ENCODE measurements around the gene DR1.

Gene DR1

GRCh38 chr1:93345633-93346420 lies at the start of gene DR1:
Gene DR1, plus strand, starts transcription at chr1:93345907. Its CDS starts 739 bp downstream, at chr1:93346646.
- peak; percentile 98 for DNase-seq (ENCODE audit: low read depth, low spot score)

GRCh38 chr1:93296555-93297154 lies 49.1 kb upstream of the DR1 start:
- no peak for DNase-seq (ENCODE audit: low read depth, low spot score)

GRCh38 chr1:93301131-93301530 lies 44.6 kb upstream of the DR1 start:
- no peak for DNase-seq (ENCODE audit: low read depth, low spot score)

DNA sequence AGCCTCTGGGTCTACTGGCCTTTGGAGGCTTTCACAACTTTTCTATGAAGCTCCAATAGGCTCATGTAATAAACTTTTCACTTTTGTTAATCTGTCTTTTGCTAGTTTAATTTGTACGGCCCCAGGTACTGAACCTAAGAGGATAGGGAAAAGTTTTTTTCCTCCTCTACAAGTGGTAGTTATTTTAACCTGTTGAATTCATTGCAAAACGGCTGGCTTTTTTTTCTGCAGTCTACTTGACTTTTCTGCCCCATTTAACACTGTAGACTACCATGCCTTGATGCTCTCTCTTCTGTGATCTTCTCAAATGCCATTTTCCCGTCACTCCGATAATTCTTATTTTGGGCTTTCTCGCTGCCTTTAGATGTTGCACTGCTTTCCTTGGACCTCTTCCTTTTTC lies 43.6 kb upstream of the DR1 start:
- DNase-seq (ENCODE audit: low read depth, low spot score) = no peak

DNA sequence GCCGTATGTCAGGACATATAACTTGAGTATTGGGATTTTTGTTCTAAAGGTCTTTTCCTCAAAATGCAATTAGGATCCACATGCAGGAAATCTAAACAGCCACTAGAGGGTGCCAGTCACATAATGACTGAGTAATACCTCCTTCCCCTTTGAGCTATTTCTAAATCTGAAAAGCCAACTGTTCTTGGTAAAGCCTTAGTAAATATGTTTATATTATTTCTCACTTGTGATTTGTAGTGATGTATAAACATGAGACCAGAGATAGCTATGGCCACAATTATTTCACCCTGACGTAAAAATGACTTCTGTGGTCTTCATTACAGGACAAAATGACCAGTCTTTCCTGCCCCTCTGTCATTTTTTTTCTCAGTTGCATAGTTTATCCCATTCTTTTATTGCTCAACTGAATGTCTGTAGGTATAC lies 41.0 kb upstream of the DR1 start:
- DNase-seq (ENCODE audit: low read depth, low spot score) = peak; percentile 77

DNA sequence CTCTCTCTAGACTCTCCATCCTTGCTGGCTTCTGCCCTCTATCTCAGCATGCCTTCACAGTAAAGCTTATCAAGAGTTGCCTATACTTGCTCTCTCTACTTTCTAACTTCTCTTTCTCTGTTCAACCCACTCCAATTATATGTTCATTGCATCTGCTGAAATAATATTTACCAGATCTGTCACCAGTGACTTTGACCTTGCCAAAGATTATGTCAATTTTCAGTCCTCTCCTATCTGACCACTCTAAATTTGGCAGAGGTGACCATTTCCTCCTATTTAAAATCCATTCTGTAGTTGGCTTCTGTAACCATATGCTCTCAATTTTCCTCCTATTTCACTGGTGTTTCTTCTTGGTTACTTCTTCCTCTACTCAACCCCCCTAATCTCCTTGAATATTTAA lies 38.8 kb upstream of the DR1 start:
- DNase-seq (ENCODE audit: low read depth, low spot score) = no peak

DNA sequence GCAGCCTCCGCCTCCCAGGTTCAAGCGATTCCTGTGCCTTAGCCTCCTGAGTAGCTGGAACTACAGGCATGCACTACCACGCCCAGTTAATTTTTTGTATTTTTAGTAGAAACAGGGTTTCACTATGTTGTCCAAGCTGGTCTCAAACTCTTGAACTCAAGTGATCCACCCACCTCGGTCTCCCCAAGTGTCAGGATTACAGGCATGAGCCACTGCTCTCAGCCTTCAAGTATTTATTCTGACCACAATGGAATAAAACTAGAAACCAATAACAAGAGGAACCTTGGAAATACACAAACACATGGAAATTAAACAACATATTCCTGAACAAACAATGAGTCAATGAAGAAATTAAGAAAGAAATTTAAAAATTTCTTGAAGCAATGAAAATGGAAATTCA lies 32.7 kb upstream of the DR1 start:
- peak; percentile 16 for DNase-seq (ENCODE audit: low read depth, low spot score)

DNA sequence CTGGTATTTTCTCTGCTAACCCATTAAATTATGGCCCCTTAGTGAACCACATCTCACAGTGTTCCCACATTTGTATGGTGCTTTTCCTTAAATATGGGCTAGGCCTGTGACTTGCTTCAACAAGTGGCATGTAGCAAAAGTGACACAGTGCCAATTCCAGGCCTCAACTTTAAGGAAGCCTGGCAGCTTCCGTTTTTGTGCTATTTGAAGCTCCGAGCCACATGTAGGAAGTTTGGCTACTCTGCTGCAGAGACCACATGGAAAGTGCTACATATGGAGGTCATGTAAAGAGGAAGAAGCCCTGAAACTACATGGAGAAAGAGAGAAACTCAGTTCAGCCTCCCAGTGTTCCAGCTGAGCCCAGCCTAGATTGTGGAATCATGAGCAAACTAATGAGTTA lies 28.5 kb upstream of the DR1 start:
- DNase-seq (ENCODE audit: low read depth, low spot score) = no peak

- no peak for DNase-seq (ENCODE audit: low read depth, low spot score)
These were observed 27.8 kb upstream of the DR1 start for GRCh38 chr1:93317943-93318342.

DNA sequence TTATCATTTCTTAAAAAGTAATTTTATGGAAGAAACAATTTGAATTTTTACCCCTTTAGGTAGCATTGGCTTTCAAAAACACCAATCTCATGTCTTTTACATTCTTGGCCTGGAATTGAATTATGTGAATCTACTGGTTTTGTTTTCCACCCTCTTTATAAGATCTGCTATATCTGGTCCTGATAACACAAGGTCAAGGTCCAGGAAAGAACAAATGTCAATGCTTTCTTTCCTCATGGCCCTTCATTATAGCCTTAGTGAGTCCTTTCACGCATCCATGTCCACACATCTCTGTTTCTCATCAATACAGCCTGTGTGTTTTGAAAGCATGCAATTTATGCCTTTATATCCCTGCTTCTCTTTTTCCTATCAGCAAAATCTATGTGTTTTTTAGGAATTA lies 24.0 kb upstream of the DR1 start:
- no peak for DNase-seq (ENCODE audit: low read depth, low spot score)

GRCh38 chr1:93322349-93322748 lies 23.4 kb upstream of the DR1 start:
- no peak for DNase-seq (ENCODE audit: low read depth, low spot score)

DNA sequence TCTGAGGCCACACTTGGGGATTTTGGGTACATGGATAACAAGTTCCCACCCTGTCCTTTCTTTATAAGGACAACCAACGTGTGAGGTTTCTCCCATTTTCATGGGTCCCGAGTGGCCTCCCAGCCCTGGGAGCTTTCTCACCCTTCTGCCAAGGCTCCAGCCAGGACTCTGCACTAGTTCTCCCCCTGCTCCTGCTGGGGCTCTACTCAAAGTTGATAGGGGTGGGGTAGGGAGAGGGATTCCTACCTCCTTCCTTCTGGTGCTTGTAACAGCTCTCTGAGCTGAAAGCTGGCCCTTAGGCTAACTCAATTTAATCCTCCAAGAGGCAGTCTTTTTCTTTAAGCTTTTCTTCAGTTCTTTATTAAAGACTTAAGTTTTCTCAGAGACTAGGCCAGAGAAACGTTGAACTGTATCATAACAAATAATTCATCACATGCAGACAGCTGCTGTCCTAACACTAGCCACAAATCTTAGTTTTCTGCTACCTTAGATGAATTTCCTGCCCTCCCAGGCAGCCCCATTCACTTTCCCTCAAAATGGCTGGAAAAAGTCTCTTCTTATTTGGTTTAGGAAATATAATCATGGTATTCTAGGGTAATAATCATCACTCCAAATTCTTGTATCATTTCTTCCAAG lies 22.4 kb upstream of the DR1 start:
- no peak for DNase-seq (ENCODE audit: low read depth, low spot score)

DNA sequence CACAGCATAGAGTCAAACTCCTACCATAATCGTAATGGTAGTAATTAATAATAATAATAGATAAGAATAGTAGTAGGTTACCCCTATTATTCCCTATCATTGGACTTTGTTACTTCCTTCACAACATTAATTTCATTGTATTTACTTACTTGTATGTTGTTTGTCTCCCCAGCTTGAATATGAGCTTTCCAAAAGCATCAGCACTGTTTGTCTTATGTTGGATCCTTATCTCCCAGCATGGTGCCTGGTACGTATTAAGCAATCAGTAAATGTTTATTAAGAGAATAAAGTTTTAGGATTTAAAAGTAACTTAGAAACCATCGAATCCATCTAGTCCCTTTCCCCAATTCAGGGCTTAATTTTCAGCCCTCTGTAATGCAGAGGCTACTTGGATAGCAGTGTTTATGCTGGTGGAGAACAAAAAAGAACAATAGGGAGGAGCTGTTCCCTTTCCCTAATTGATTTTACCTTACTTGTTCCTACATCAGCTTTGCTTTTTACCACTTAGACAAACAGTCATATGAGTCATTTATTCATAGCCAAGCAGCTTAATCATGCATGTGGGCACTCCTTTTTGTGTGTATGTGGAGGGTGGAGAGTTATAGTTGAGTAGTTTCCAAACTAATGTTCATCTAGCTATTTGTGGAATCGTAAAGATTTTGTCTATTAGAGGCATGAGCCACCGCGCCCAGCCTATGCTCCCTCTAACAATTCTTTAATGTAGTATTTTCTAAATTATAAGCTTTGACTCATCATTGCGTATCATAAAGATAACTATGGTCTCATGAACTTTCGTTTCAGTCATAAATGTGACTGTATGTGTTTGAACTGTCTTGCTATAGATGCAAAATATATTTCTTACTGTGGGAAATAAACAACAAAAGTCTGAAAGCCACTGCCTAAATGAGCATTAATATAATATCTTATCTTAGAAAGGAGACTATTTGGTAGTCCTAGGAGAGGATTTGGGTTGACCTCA lies 20.9 kb upstream of the DR1 start:
- DNase-seq (ENCODE audit: low read depth, low spot score) = peak; percentile 74

DNA sequence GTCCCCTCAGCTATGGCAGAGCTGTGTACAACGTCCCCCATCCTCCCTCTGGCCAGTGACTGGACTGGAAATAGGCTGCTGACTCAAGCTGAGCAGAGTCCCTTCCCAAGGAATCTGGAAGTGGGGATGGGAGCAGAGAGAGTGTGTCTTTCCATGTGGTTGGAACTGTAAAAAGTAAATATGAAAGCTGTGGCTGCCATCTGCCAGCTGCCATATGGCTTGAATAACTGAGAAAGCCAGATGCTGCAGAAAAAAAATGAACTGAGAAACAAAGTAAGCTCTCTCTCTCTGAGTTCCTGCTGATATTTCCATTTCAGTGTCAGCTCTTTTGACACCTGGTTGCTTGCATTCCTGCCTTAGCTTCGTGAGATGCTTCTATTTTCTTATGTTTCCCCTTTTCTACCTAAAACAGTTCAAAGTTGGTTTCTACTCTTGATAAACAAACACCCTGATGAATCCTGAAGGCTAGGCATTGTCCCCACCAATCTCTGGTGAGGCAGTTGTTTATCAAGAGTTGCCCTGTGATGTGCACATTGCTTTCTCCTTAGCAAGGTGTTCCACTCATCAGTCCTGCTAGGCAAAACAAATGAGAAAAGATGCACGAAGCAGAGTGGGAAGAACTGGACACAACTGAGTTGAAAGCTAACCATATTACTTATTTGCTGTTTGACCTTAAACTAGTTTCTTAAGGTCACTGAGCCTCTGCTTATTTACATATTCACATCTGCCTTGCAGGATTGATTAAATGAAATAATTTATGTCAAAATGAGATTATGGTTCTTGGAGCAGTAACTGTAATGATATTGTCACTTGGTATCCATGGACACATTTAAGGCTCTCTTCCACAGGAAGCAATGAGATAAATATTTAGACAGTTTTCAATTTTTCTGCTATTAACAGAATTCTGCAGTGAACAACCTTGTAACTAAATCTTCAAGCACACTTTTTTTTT lies 16.6 kb upstream of the DR1 start:
- no peak for DNase-seq (ENCODE audit: low read depth, low spot score)

DNA sequence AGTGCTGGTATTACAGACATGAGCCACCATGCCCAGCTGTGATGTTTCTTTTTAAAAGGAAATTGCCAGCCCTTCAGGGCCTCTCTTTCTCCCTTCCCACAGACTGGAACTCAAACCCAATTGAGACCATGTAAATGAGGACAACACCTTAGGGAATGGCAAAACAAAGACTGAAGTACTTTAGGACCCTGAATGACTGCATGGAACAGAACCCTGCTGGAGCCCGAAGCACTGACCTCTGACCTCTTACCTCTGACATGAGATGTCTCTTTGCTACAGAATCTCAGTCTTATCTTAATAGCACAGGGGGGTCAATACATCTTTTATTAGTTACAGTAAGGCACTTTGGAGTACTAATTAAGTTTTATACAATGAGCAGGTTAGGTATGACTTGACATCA lies 15.5 kb upstream of the DR1 start:
- no peak for DNase-seq (ENCODE audit: low read depth, low spot score)

GRCh38 chr1:93330617-93331016 lies 15.1 kb upstream of the DR1 start:
- DNase-seq (ENCODE audit: low read depth, low spot score) = no peak

DNA sequence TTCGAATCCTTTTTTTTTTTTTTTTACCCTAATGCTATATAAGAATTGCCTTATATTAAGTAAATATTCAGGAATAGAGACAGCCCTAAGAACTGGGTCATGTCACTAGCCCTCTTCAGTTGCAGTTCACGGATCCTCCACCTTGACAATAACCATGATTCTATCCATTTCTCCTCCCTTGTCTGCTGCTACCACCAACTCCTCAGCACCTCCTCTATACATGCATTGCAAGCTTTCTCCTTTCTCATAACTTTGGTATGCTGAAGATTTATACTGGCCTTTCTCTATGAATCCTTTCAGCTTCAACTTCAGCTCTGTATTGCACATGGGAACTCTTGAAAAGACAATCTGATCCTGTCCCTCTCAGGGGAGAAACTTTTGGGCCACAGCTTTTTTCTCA lies 14.3 kb upstream of the DR1 start:
- no peak for DNase-seq (ENCODE audit: low read depth, low spot score)

DNA sequence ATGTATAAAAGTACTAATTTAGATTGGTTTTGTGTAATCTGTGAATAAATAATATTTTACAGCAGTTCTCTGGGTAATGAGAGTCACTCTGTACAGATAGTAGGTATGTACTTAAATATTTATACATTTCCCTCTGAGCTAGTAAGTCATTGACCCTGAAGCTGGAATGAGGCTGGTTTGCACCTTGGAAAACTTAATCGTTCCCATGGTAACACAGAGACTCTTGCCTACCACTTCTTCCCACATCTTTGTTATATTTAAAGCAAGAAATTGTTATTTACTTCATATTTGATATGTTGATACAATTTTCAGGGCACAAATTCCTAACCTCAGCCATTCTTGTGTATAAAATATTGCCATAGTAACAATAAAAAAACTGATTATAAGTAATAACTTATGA lies 13.3 kb upstream of the DR1 start:
- no peak for DNase-seq (ENCODE audit: low read depth, low spot score)

DNA sequence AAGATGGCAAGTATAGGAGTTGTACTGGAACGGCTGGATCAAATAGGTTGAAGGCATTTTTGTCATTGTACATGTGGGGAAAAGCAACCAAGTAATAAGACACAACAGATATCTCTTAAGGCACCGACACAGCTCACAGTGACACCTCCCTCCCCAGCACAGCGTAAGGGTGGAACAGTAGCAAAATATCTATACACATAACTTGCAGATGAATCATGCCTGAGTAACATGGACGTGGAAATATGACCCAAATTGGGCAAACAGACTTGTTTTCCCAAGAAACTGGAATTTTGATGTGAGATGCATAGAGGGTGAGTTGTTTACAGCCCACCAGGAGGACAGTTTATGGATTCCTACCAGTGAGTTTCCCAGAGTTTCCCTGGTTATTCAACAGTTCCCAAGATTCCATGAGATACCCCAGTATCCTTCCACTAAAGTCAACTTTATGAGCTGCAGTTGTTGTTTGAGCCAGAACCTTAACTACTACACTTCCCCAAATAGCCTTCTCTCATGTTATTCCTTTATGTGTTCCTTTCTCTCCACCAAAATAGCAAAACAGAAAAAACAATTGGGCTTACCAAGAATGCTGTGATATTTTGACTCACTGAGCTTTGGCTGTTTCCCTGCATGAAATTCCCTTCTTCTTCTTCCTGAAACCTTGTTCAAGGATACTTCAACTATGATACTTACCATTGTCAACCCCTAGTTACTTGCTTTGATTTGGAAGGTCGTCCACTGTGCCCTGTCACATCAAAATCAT lies 7.1 kb upstream of the DR1 start:
- peak; percentile 87 for DNase-seq (ENCODE audit: low read depth, low spot score)

- no peak for DNase-seq (ENCODE audit: low read depth, low spot score)
These were observed 6.5 kb upstream of the DR1 start for GRCh38 chr1:93339171-93339697.

All from astrocyte of the hippocampus (primary cell).